Regular cardiac myocyte (primary cell): ENCODE results near the gene VGF. TPM values are rescaled to one million over a fixed set of nuclear protein-coding genes. Genes with fewer than 3 reads are reported as not detected.

ENCODE experiments used
- total RNA-seq: library from RNA; depleted of rRNA; stranded (reverse); fragments of >200 nt; gene quantifications from 2 replicates; pipeline ENCODE4 v1.2.3, GENCODE V29; 2014

VGF gene
- total RNA-seq, result under 0.01 TPM in 1 of 2 replicates, not detected in the other

DNA sequence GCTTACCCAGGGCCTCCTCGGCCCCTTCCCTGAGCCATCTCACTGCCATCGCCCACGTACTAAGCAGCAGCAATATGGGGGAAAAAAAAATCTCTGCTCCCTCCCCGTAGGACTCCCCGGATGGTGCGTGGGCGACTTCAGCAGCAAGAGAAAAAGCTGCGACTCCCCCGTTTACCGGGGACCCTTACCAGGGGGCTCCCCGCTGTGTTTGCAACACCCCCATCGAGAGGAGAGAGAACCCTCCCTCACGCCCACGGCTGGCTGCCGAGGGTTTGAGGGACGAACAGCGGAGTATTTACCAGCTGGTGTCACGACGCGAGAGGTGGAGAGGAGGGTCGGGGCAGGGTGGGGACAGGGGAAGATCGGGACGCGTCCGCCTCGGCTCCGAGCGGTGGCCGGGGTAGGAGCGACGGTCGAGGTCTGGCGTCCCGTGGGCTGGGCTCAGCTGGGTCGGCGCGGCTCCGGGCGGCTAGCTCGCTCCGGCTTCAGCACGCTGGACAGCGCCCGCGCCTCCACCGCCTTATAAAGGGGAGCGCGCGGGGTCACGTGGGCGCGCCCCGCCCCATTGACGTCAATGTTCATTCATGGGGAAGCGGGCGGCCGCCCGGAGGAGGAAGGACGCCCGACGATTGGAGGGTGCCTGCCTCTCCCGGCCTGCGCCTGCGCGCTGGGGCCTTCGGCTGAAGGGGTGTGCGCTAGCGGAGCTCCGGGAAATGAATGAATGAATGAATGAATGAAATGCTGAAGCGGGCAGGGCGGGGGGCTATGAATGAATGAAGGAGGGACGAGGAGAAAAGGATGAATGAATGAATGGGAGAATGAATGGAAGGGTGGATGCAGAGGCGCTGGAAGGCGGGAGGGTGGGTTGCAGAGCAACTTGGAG, at the start of gene VGF:
Gene VGF, minus strand, starts transcription at position 495 of the 883 bp plus-strand sequence. CDS start 726 bp downstream, outside the sequence.

DNA sequence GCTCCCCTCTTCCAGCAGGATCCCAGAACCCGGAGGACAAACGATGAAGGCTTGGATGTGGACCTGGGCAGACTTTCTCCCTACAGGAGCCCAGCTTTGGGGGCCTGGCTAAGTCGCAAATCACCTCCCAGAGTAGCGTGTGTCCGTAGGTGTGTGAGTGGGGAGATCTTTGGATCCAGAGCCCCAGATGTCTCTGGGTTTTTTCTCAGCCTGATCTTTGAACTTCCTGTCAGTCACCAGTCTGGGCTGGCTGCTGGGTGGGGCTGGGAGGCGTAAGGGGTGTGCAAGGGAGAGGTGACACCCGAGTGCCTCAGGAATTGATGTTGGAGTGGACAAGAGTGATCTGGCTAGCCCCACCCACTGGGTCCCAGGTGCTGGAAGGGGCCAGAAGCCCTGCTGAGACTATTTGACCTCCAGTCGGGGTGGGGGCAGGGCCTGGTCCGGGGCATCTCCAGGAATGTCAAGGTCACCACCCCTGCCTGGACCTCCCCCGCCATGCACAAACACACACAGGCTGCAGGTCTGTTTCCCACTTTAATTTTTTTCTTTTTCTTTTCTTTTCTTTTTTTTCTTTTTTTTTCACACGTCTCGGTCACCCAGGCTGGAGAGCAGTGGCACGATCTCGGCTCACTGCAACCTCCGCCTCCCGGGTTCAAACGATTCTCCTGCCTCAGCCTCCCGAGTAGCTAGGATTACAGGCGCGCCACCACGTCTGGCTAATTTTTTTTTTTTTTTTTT, 35.7 kb upstream of the VGF start, which contains the start of gene MOGAT3:
Gene MOGAT3, minus strand, starts transcription at position 175 of the 738 bp plus-strand sequence. CDS start 182 bp downstream, outside the sequence.

DNA sequence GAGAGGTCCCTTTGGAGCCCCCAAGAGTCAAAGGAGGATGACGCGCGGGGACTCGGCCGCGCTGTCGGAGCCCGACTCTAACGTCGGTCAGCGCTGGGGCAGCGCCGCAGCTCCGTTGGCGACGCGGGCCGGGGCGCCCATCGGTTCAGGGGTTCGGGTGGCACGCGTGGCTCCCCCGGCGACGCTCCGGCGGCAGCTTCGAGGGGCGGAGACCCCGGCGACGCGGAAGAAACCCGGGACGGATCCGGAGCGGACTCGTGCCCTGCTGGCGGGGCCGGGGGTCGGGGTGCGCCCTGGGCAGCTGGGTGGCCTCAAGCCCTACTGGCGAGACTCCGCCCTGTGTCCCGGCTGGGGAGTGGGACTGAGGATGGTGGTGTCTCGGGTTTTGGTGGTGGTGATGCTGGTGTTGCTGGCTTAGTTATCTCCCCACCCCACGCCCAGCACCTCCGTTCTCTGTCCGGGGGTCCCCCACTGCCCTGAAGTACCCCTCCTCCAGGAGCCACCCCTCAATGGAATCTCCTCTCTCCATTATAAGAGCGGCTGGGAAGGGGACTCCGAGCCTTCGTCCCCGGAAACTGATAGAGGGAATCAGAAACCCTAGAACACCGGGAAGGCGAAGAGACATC, 14.9 kb upstream of the VGF start, which contains the start of gene NAT16:
Gene NAT16, minus strand, starts transcription at position 164 of the 626 bp plus-strand sequence. CDS start 5,486 bp downstream, outside the sequence.

DNA sequence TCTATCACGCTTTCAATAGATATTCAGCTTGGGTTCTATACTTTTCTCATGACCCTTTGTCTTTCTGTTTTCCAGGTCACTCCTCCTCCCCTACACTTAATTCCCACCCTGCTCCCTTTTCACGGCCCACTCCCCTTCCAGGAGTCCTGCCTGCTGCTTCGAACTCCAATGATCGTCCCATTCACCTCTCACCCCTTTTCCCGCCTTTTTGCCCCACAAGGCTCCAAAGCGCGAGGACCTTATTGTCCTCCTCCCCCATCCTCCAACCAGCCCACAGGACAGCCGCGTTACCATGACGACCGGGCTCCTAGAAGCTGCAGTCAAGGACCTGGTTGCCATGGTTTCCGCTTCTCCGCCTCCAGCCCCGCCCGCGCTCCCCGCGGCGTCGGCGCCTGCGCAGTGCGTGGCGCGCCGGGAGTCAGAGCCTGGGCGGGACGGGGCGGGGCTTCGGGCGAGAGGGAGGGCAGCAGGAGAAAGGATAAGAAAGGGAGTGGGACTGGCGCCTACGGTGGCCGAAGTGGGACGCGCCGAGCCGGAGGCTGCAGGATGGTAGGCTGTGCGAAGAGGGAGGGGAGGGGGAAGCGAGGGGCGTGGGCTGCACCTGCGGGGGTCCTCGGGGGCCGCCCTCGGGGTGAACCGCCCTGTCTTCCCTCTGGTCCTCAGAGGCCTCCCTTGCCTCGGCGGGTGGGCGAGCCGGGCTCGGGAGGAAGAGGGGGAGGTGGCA, 11.2 kb downstream of the VGF start, which contains the start of gene AP1S1:
Gene AP1S1, plus strand, starts transcription at position 508 of the 724 bp plus-strand sequence. Its CDS starts 39 bp downstream, at position 547.

DNA sequence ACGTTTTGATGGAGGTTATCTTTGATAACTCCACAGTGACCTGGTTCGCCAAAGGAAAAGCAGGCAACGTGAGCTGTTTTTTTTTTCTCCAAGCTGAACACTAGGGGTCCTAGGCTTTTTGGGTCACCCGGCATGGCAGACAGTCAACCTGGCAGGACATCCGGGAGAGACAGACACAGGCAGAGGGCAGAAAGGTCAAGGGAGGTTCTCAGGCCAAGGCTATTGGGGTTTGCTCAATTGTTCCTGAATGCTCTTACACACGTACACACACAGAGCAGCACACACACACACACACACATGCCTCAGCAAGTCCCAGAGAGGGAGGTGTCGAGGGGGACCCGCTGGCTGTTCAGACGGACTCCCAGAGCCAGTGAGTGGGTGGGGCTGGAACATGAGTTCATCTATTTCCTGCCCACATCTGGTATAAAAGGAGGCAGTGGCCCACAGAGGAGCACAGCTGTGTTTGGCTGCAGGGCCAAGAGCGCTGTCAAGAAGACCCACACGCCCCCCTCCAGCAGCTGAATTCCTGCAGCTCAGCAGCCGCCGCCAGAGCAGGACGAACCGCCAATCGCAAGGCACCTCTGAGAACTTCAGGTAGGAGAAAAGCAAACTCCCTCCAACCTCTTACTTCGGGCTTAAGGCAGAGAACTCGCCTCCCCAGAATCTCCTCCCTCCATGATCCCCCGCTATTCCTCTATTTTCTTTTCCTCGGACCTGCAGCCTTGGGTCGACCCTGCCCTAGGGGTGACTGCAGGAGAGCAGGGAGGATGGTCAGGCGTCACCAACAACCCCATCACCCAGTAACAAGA, 38.5 kb downstream of the VGF start, which contains the start of gene SERPINE1:
Gene SERPINE1, plus strand, starts transcription at position 454 of the 809 bp plus-strand sequence. CDS start 1,290 bp downstream, outside the sequence.

Other genes starting within 250 kb of the VGF start
- not detected in 2 replicates for gene MUC3A, start 216.0 kb downstream of the VGF start, total RNA-seq
- gene MUC12, start 196.0 kb downstream of the VGF start, total RNA-seq, result 0.19 TPM in 1 of 2 replicates, not detected in the other
- not detected in 2 replicates for gene MUC17, start 145.5 kb downstream of the VGF start, total RNA-seq
- gene TRIM56, start 80.1 kb downstream of the VGF start, total RNA-seq, result 12.8 and 18.3 TPM in 2 replicates
- gene SERPINE1, start 38.5 kb downstream of the VGF start, total RNA-seq, result 2,435 and 2,576 TPM in 2 replicates
- 138 and 216 TPM in 2 replicates for gene AP1S1, start 11.1 kb downstream of the VGF start, total RNA-seq
- not detected in 2 replicates for gene NAT16, start 14.7 kb upstream of the VGF start, total RNA-seq
- gene MOGAT3, start 35.5 kb upstream of the VGF start, total RNA-seq, result not detected in 2 replicates
- gene PLOD3, start 52.0 kb upstream of the VGF start, total RNA-seq, result 58.9 and 84.0 TPM in 2 replicates
- 86.0 and 115 TPM in 2 replicates for gene ZNHIT1, start 52.6 kb upstream of the VGF start, total RNA-seq
- gene CLDN15, start 72.2 kb upstream of the VGF start, total RNA-seq, result 1.7 and 4.2 TPM in 2 replicates
- 192 and 275 TPM in 2 replicates for gene FIS1, start 79.5 kb upstream of the VGF start, total RNA-seq
- 20.7 and 22.0 TPM in 2 replicates for gene IFT22, start 156.2 kb upstream of the VGF start, total RNA-seq
- gene COL26A1, start 197.3 kb upstream of the VGF start, total RNA-seq, result under 0.01 TPM in 1 of 2 replicates, not detected in the other